Natural killer cell treated with Interleukin-12 subunit alpha and Interleukin-12 subunit beta and Interleukin-15 and Interleukin-18, amount 100 ng/mL, for 72 hours (primary cell): Measurements from ENCODE around the gene SERPINB6. TPM values are rescaled to one million over a fixed set of nuclear protein-coding genes. Genes with fewer than 3 reads are reported as not detected.
"Not testable (repeated sequence)": the region's sequence is repeated elsewhere in the genome, so short reads cannot be mapped to it uniquely, and the experiment has no call there.

Source experiments
- ATAC-seq, 2 donors: fragments of 150-1000 bp; cut with Tn5 transposase in 1 of 2; sonication (Bioruptor Pico), chemical (Tn5 transposase) in 1 of 2; 2 replicates each; pipeline ENCODE4 v1.10.0; 2021
- DNase-seq: peaks from one replicate; pipeline ENCODE4 v3.0.0; 2022; ENCODE audit warnings: low spot score
- H3K27ac Mint-ChIP-seq, 2 donors: 1 replicate in 1 of 2; 2 replicates in 1 of 2; pipeline ENCODE4 v1.8.0; 2022; ENCODE audit warnings: mixed read lengths in 2 of 2, mild to moderate bottlenecking in 1 of 2, moderate library complexity in 1 of 2
- H3K27me3 Mint-ChIP-seq, 2 donors: 1 replicate in 1 of 2; 2 replicates in 1 of 2; pipeline ENCODE4 v1.8.0; 2022; ENCODE audit warnings: mixed read lengths in 2 of 2
- H3K36me3 Mint-ChIP-seq: one replicate; pipeline ENCODE4 v1.8.0; 2022; ENCODE audit warnings: mixed read lengths
- H3K4me1 Mint-ChIP-seq, 2 donors: 1 replicate in 1 of 2; 2 replicates in 1 of 2; pipeline ENCODE4 v1.8.0; 2022; ENCODE audit warnings: low read depth in 2 of 2, mixed read lengths in 2 of 2, mild to moderate bottlenecking in 1 of 2
- H3K4me3 Mint-ChIP-seq: one replicate; pipeline ENCODE4 v1.8.0; 2022; ENCODE audit warnings: mixed read lengths
- H3K9me3 Mint-ChIP-seq: 2 replicates; pipeline ENCODE4 v1.8.0; 2022; ENCODE audit warnings: mixed read lengths
- total RNA-seq, 2 donors: library from RNA; stranded (reverse); gene quantifications; one replicate each; pipeline ENCODE4 v1.2.3, GENCODE V29; 2022

The SERPINB6 gene
- total RNA-seq, 2 donors from 2014 or later, result 158 to 170 TPM

GRCh38 chr6:3007571-3007970, 36.2 kb upstream of the SERPINB6 start:
- Mint-ChIP-seq H3K27ac (no peak overlapping the region), H3K36me3 (peaks cover 50% of the 10 kb centered on the region), H3K9me3 (no peaks in the 10 kb centered on the region), H3K27me3 (no peaks in the 10 kb centered on the region), H3K4me3 (no peak overlapping the region), H3K4me1 (peaks cover 6 to 7% of the 10 kb centered on the region in 2 donors)
- DNase-seq, result no peak
- no peak for ATAC-seq

- DNase-seq (no peak), ATAC-seq (no peak)
- Mint-ChIP-seq H3K36me3 (peaks cover 40% of the 10 kb centered on the region), H3K4me1 (peaks cover 11 to 16% of the 10 kb centered on the region in 2 donors), H3K9me3 (no peaks in the 10 kb centered on the region), H3K4me3 (no peak overlapping the region), H3K27me3 (no peaks in the 10 kb centered on the region), H3K27ac (no peak overlapping the region)
These were observed 35.1 kb upstream of the SERPINB6 start for GRCh38 chr6:3006476-3006875.

- peaks cover 11 to 16% of the 10 kb centered on the region in 2 donors for H3K4me1 Mint-ChIP-seq
- H3K9me3 Mint-ChIP-seq, result no peaks in the 10 kb centered on the region
- no peaks in the 10 kb centered on the region for H3K27me3 Mint-ChIP-seq
- peaks cover 34% of the 10 kb centered on the region for H3K36me3 Mint-ChIP-seq
- ATAC-seq, result no peak
- H3K4me3 Mint-ChIP-seq, result no peak overlapping the region
- no peak for DNase-seq
- no peak overlapping the region for H3K27ac Mint-ChIP-seq
These were observed 34.5 kb upstream of the SERPINB6 start for GRCh38 chr6:3005874-3006273.

GRCh38 chr6:3005077-3005476, 33.7 kb upstream of the SERPINB6 start:
- no peaks in the 10 kb centered on the region for H3K9me3 Mint-ChIP-seq
- H3K4me1 Mint-ChIP-seq, result peaks cover 13 to 16% of the 10 kb centered on the region in 2 donors
- no peak overlapping the region for H3K4me3 Mint-ChIP-seq
- H3K27ac Mint-ChIP-seq, result no peak overlapping the region
- no peak for DNase-seq
- H3K27me3 Mint-ChIP-seq, result no peaks in the 10 kb centered on the region
- peaks cover 26% of the 10 kb centered on the region for H3K36me3 Mint-ChIP-seq
- no peak for ATAC-seq

- Mint-ChIP-seq H3K36me3 (peaks cover 11% of the 10 kb centered on the region), H3K27ac (peak overlapping the region in 1 of 2 donors; percentile 50), H3K4me1 (peaks cover 24 to 28% of the 10 kb centered on the region in 2 donors)
- not testable (repeated sequence) for H3K4me3 Mint-ChIP-seq, H3K27me3 Mint-ChIP-seq, H3K9me3 Mint-ChIP-seq, ATAC-seq, DNase-seq
These were observed 31.9 kb upstream of the SERPINB6 start for GRCh38 chr6:3003226-3003625.

GRCh38 chr6:3001773-3002293, 30.5 kb upstream of the SERPINB6 start:
- Mint-ChIP-seq H3K36me3 (peaks cover 8% of the 10 kb centered on the region), H3K27ac (peak overlapping the region in 1 of 2 donors; percentile 50), H3K4me1 (peaks cover 26 to 33% of the 10 kb centered on the region in 2 donors), H3K4me3 (peak overlapping the region; percentile 51), H3K27me3 (peaks cover 0 to 2% of the 10 kb centered on the region in 2 donors), H3K9me3 (no peaks in the 10 kb centered on the region)
- ATAC-seq, result peak in 1 of 2 donors; percentile 3
- no peak for DNase-seq

- DNase-seq (no peak), ATAC-seq (no peak)
- H3K27me3 Mint-ChIP-seq, result peaks cover 0 to 2% of the 10 kb centered on the region in 2 donors
- peaks cover 2% of the 10 kb centered on the region for H3K36me3 Mint-ChIP-seq
- no peaks in the 10 kb centered on the region for H3K9me3 Mint-ChIP-seq
- H3K4me3 Mint-ChIP-seq, result peak overlapping the region; percentile 87
- H3K4me1 Mint-ChIP-seq, result peaks cover 26 to 33% of the 10 kb centered on the region in 2 donors
- no peak overlapping the region for H3K27ac Mint-ChIP-seq
These were observed 29.9 kb upstream of the SERPINB6 start for GRCh38 chr6:3001146-3001772.

- Mint-ChIP-seq H3K36me3 (no peaks in the 10 kb centered on the region), H3K9me3 (no peaks in the 10 kb centered on the region), H3K4me1 (peaks cover 26 to 33% of the 10 kb centered on the region in 2 donors), H3K4me3 (peak within 1 kb of the TSS; percentile 87), H3K27ac (peak within 1 kb of the TSS; percentile 50 to 88), H3K27me3 (peaks cover 0 to 2% of the 10 kb centered on the region in 2 donors)
- peak; percentile 95 to 96 for ATAC-seq
- peak; percentile 93 for DNase-seq
These were observed 28.5 kb upstream of the SERPINB6 start, which contains the start of gene NQO2 for GRCh38 chr6:2999618-3000557. TSS of gene NQO2 (plus strand) at chr6:2999894. CDS start at chr6:3006553, 6,659 bp downstream.

- H3K27me3 Mint-ChIP-seq, result peaks cover 0 to 2% of the 10 kb centered on the region in 2 donors
- no peak for DNase-seq
- H3K9me3 Mint-ChIP-seq, result no peaks in the 10 kb centered on the region
- ATAC-seq, result peak; percentile 54 to 82
- peaks cover 26 to 33% of the 10 kb centered on the region in 2 donors for H3K4me1 Mint-ChIP-seq
- H3K27ac Mint-ChIP-seq, result peak overlapping the region; percentile 28 to 88
- no peaks in the 10 kb centered on the region for H3K36me3 Mint-ChIP-seq
- H3K4me3 Mint-ChIP-seq, result peak overlapping the region; percentile 87
These were observed 27.7 kb upstream of the SERPINB6 start for GRCh38 chr6:2998998-2999617.

GRCh38 chr6:2998249-2998997, 27.1 kb upstream of the SERPINB6 start:
- H3K9me3 Mint-ChIP-seq, DNase-seq, H3K27me3 Mint-ChIP-seq, H3K36me3 Mint-ChIP-seq: not testable (repeated sequence)
- Mint-ChIP-seq H3K4me1 (peaks cover 26 to 33% of the 10 kb centered on the region in 2 donors), H3K27ac (peak overlapping the region; percentile 28 to 88), H3K4me3 (peak overlapping the region; percentile 87)
- ATAC-seq, result peak; percentile 50 to 56

GRCh38 chr6:2993755-2994317, 22.5 kb upstream of the SERPINB6 start:
- Mint-ChIP-seq H3K4me3 (no peak overlapping the region), H3K27ac (peak overlapping the region in 1 of 2 donors; percentile 74), H3K27me3 (peaks cover 0 to 2% of the 10 kb centered on the region in 2 donors), H3K36me3 (no peaks in the 10 kb centered on the region), H3K4me1 (peaks cover 23 to 32% of the 10 kb centered on the region in 2 donors), H3K9me3 (no peaks in the 10 kb centered on the region)
- ATAC-seq (no peak), DNase-seq (no peak)

- Mint-ChIP-seq H3K9me3 (no peaks in the 10 kb centered on the region), H3K4me3 (no peak overlapping the region), H3K27ac (peak overlapping the region in 1 of 2 donors; percentile 62), H3K36me3 (no peaks in the 10 kb centered on the region), H3K27me3 (peaks cover 0 to 2% of the 10 kb centered on the region in 2 donors), H3K4me1 (peaks cover 26 to 32% of the 10 kb centered on the region in 2 donors)
- no peak for DNase-seq
- no peak for ATAC-seq
These were observed 21.1 kb upstream of the SERPINB6 start for GRCh38 chr6:2992330-2992979.
